ENCODE data around the gene SYT5.
"Not testable (repeated sequence)": the region's sequence is repeated elsewhere in the genome, so short reads cannot be mapped to it uniquely, and the experiment has no call there.

GRCh38 chr19:55202199-55202598 is 22.1 kb upstream of the SYT5 start:
- not testable (repeated sequence) for TF ChIP-seq CTCF (IDR thresholded peaks at IDR 0.05; ENCODE audit: low read depth, low read length); POLR2A (IDR thresholded peaks at IDR 0.05; ENCODE audit: extremely low read depth, insufficient read length)

Measured in NB4 (cell line).